ENCODE results near the gene PTMS. TPM values are rescaled to one million over a fixed set of nuclear protein-coding genes. Genes with fewer than 3 reads are reported as not detected.

Gene PTMS
- total RNA-seq, 2 experiments from 2014 or later = 7.8 to 9.8 TPM

DNA sequence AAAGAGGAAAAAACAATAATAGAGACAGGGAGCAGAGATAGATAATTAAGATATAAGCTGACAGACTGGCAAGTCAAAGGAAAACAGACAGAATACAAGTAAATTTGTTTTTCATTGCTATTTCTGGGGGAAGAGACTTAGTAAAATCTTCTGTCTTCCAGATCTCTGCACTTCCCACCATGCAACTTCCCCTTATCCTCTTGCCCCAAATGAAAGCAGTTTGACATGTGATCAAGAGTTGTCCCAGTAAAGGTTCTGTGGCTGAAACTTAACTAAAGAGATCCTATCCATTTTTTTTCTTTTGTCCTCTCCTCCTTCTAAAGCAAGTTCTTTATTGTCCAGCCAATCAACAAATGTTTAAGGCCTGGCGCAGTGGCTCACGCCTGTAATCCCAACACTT is 11.8 kb upstream of the PTMS start:
- no peak for DNase-seq (ENCODE audit: low spot score)
- intact Hi-C loops (cut with micrococcal nuclease; ENCODE audit: unreplicated experiment) = no loop called here
- peaks cover 8% of the 10 kb centered on the region; the same call in 1 of the 2 replicates for H3K79me2 ChIP-seq (ENCODE audit: insufficient read depth, low read depth, low read length)
- no peak overlapping the region for H3K4me3 ChIP-seq (ENCODE audit: low read depth, low read length, poor library complexity, severe bottlenecking)
- no peak overlapping the region for H3K27ac ChIP-seq (ENCODE audit: low read depth, low read length, poor library complexity, severe bottlenecking)
- ChIA-PET CTCF (ENCODE audit: unreplicated experiment) (interaction anchor here (0.8 to 3.6 kb wide), 5 partner anchors 12 to 141 kb away, joined by 4 to 21 read pairs (median 6); partner anchors contain the start of gene PTMS), POLR2A (interaction anchor here (0.5 to 1.3 kb wide), 4 partner anchors 8 to 123 kb away, joined by 3 to 5 read pairs (median 4); no protein-coding TSS in a partner anchor)
- H3K36me3 ChIP-seq (ENCODE audit: insufficient read depth, low read length) = peaks cover 24% of the 10 kb centered on the region; the same call in 1 of the 2 replicates
- peaks cover 23% of the 10 kb centered on the region for H3K4me1 ChIP-seq (ENCODE audit: insufficient read depth, low read length, poor library complexity, severe bottlenecking)
- H4K20me1 ChIP-seq (ENCODE audit: insufficient read depth, low read length) = no peaks in the 10 kb centered on the region
- no peaks in the 10 kb centered on the region for H3K9me3 ChIP-seq (ENCODE audit: low read length)
- BruUV-seq (replicated peaks) = no TSS peak
- peak overlapping the region; percentile 87 for H3K4me2 ChIP-seq (ENCODE audit: low read length)
- H2AFZ ChIP-seq (ENCODE audit: low read length) = no peak overlapping the region
- no peaks in the 10 kb centered on the region for H3K9me2 ChIP-seq (ENCODE audit: insufficient read depth, low read length)
- TF ChIP-seq, protein P1, sequence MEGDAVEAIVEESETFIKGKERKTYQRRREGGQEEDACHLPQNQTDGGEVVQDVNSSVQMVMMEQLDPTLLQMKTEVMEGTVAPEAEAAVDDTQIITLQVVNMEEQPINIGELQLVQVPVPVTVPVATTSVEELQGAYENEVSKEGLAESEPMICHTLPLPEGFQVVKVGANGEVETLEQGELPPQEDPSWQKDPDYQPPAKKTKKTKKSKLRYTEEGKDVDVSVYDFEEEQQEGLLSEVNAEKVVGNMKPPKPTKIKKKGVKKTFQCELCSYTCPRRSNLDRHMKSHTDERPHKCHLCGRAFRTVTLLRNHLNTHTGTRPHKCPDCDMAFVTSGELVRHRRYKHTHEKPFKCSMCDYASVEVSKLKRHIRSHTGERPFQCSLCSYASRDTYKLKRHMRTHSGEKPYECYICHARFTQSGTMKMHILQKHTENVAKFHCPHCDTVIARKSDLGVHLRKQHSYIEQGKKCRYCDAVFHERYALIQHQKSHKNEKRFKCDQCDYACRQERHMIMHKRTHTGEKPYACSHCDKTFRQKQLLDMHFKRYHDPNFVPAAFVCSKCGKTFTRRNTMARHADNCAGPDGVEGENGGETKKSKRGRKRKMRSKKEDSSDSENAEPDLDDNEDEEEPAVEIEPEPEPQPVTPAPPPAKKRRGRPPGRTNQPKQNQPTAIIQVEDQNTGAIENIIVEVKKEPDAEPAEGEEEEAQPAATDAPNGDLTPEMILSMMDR (conservative IDR thresholded peaks at IDR 0.05; ENCODE audit: low read length) = no peak
- no peak for TF ChIP-seq EZH2phosphoT487 (IDR thresholded peaks at IDR 0.05; ENCODE audit: borderline replicate concordance, low read depth, low read length)

DNA sequence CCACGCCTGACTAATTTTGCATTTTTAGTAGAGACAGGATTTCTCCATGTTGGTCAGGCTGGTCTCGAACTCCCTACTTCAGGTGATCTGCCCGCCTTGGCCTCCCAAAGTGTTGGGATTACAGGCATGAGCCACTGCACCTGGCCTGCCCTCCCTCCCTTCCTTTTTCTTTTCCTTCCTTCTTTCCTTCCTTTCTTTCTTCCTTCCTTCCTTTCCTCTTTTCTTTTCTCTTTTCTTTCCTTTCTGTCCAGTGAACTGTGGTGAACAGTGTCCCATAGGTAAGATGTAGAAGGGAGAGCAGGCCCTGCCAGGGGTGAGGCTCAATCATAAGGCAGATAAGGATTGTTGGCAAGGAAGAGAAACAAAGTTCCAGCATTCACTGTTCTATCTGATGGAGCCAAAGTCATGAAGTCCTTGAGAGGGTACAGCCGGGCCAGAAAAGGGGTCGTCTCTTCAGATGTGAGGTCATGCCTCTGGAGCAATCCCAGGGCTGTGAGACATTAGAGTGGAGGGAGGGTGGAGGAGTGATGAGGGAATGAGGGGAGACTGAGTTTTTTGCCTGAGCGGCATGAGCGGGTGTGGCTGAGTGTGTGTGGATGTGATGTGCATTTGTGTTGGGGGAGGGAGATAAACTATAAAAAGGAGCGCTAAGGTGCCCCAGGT is 9.0 kb upstream of the PTMS start:
- H3K9me3 ChIP-seq (ENCODE audit: low read length) = no peaks in the 10 kb centered on the region
- POLR2A ChIA-PET = interaction anchor here (0.6 kb wide), 1 partner anchor 104 kb away, joined by 4 read pairs; no protein-coding TSS in a partner anchor
- H3K36me3 ChIP-seq (ENCODE audit: insufficient read depth, low read length) = no peaks in the 10 kb centered on the region
- H3K79me2 ChIP-seq (ENCODE audit: insufficient read depth, low read depth, low read length) = peaks cover 4% of the 10 kb centered on the region; the same call in 1 of the 2 replicates
- H3K4me2 ChIP-seq (ENCODE audit: low read length) = no peak overlapping the region
- H3K4me3 ChIP-seq (ENCODE audit: low read depth, low read length, poor library complexity, severe bottlenecking) = no peak overlapping the region
- TF ChIP-seq, protein P1 (conservative IDR thresholded peaks at IDR 0.05; ENCODE audit: low read length) = no peak
- peaks cover 18% of the 10 kb centered on the region for H3K4me1 ChIP-seq (ENCODE audit: insufficient read depth, low read length, poor library complexity, severe bottlenecking)
- no peaks in the 10 kb centered on the region for H4K20me1 ChIP-seq (ENCODE audit: insufficient read depth, low read length)
- H3K9me2 ChIP-seq (ENCODE audit: insufficient read depth, low read length) = no peaks in the 10 kb centered on the region
- H3K27ac ChIP-seq (ENCODE audit: low read depth, low read length, poor library complexity, severe bottlenecking) = no peak overlapping the region
- CTCF ChIA-PET (ENCODE audit: unreplicated experiment) = no interaction called here
- no peak overlapping the region for H2AFZ ChIP-seq (ENCODE audit: low read length)
- DNase-seq (ENCODE audit: low spot score) = no peak
- intact Hi-C loops (cut with micrococcal nuclease; ENCODE audit: unreplicated experiment) = no loop called here
- no TSS peak for BruUV-seq (replicated peaks)

DNA sequence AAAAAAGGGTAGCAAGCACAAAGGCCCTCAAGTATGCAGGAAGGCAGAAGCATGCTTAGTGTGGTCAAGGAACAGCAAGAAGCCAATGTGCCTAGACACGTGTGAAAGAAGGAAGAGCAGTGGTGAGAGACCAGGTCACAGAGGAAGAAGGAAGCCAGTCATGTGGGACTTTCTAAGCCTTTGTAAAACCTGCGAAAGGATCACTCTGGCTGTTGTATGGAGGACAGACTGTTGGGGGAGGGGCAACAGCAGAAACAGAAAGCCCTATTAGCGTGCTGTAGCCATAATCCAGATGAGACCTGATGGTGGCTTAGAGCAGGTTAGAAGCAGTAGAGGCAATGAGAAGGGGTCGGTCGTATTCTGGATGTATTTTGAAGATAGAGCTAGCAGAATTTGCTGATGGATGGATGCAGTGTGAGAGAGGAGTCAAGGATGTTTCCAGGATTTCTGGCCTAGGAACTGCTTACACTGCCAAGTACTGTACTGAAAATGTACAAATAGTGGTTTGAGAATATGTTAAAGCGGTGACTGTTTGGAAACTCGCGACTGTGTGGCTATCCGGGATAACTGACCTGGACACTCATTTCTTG is 7.6 kb upstream of the PTMS start:
- no peak overlapping the region for H3K4me2 ChIP-seq (ENCODE audit: low read length)
- no TSS peak for BruUV-seq (replicated peaks)
- CTCF ChIA-PET (ENCODE audit: unreplicated experiment) = no interaction called here
- no peaks in the 10 kb centered on the region for H3K9me2 ChIP-seq (ENCODE audit: insufficient read depth, low read length)
- H3K36me3 ChIP-seq (ENCODE audit: insufficient read depth, low read length) = no peaks in the 10 kb centered on the region
- intact Hi-C loops (cut with micrococcal nuclease; ENCODE audit: unreplicated experiment) = no loop called here
- POLR2A ChIA-PET = no interaction called here
- peaks cover 15% of the 10 kb centered on the region for H3K4me1 ChIP-seq (ENCODE audit: insufficient read depth, low read length, poor library complexity, severe bottlenecking)
- TF ChIP-seq, protein P1 (conservative IDR thresholded peaks at IDR 0.05; ENCODE audit: low read length) = no peak
- no peak for TF ChIP-seq EZH2phosphoT487 (IDR thresholded peaks at IDR 0.05; ENCODE audit: borderline replicate concordance, low read depth, low read length)
- no peak overlapping the region for H3K4me3 ChIP-seq (ENCODE audit: low read depth, low read length, poor library complexity, severe bottlenecking)
- no peak overlapping the region for H2AFZ ChIP-seq (ENCODE audit: low read length)
- peak; percentile 42 for DNase-seq (ENCODE audit: low spot score)
- H3K79me2 ChIP-seq (ENCODE audit: insufficient read depth, low read depth, low read length) = no peaks in the 10 kb centered on the region
- no peaks in the 10 kb centered on the region for H4K20me1 ChIP-seq (ENCODE audit: insufficient read depth, low read length)
- H3K9me3 ChIP-seq (ENCODE audit: low read length) = no peaks in the 10 kb centered on the region
- no peak overlapping the region for H3K27ac ChIP-seq (ENCODE audit: low read depth, low read length, poor library complexity, severe bottlenecking)
